RKO (cell line): Measurements from ENCODE around the gene UCK2.

Experiments
- DNase-seq: peaks from one replicate; pipeline ENCODE4 v3.0.0-alpha.2; 2016; ENCODE audit warnings: low spot score

UCK2 gene

GRCh38 chr1:165855010-165855838, 27.8 kb downstream of the UCK2 start:
- DNase-seq, result no peak

GRCh38 chr1:165856021-165856420, 28.6 kb downstream of the UCK2 start:
- DNase-seq, result no peak

GRCh38 chr1:165856606-165857005, 29.2 kb downstream of the UCK2 start:
- no peak for DNase-seq

GRCh38 chr1:165857046-165857801, 29.8 kb downstream of the UCK2 start:
- peak; percentile 10 for DNase-seq

- DNase-seq, result no peak
Measured at GRCh38 chr1:165858364-165858823, 31.0 kb downstream of the UCK2 start.

GRCh38 chr1:165858967-165859845, 31.8 kb downstream of the UCK2 start:
- no peak for DNase-seq

- no peak for DNase-seq
Measured at GRCh38 chr1:165860065-165860464, 32.7 kb downstream of the UCK2 start.

GRCh38 chr1:165861911-165862310, 34.5 kb downstream of the UCK2 start:
- DNase-seq, result no peak

- DNase-seq, result no peak
Measured at GRCh38 chr1:165862448-165862847, 35.0 kb downstream of the UCK2 start.

- no peak for DNase-seq
Measured at GRCh38 chr1:165863346-165863745, 35.9 kb downstream of the UCK2 start.

- no peak for DNase-seq
Measured at GRCh38 chr1:165865633-165866340, 38.4 kb downstream of the UCK2 start.

- DNase-seq, result peak; percentile 16
Measured at GRCh38 chr1:165869343-165869742, 41.9 kb downstream of the UCK2 start.

- DNase-seq, result peak; percentile 8
Measured at GRCh38 chr1:165871311-165872067, 44.1 kb downstream of the UCK2 start.

- no peak for DNase-seq
Measured at GRCh38 chr1:165873481-165873880, 46.1 kb downstream of the UCK2 start.

- DNase-seq, result no peak
Measured at GRCh38 chr1:165874643-165875042, 47.2 kb downstream of the UCK2 start.

- no peak for DNase-seq
Measured at GRCh38 chr1:165875171-165875570, 47.8 kb downstream of the UCK2 start.

- DNase-seq, result no peak
Measured at GRCh38 chr1:165875604-165876003, 48.2 kb downstream of the UCK2 start.

- DNase-seq, result no peak
Measured at GRCh38 chr1:165876121-165876520, 48.7 kb downstream of the UCK2 start.

GRCh38 chr1:165877411-165877810, 50.0 kb downstream of the UCK2 start:
- DNase-seq, result no peak

GRCh38 chr1:165877940-165878556, 50.6 kb downstream of the UCK2 start:
- DNase-seq, result no peak
